Neural cell (in vitro differentiated cells): ENCODE data around the gene PTPRN2. TPM values are rescaled to one million over a fixed set of nuclear protein-coding genes. Genes with fewer than 3 reads are reported as not detected.

Source experiments
- H2AFZ ChIP-seq: fragments of 200-600, 300-800 bp; sonication (generic), shearing (Covaris generic); 2 replicates; pipeline ENCODE4 v1.6.0; 2014; ENCODE audit warnings: low read depth, mild to moderate bottlenecking, antibody characterized with exemption, low read length, moderate library complexity
- H3F3A ChIP-seq: fragments of 200-600 bp; shearing (Covaris generic); 2 replicates; pipeline ENCODE4 v1.6.1; 2016; ENCODE audit warnings: mild to moderate bottlenecking, moderate library complexity, mixed read lengths, antibody characterized with exemption, low read length; ENCODE audit not compliant: insufficient read depth, poor library complexity, severe bottlenecking
- H3K27ac ChIP-seq: fragments of 200-600, 300-800 bp; sonication (generic), shearing (Covaris generic); 2 replicates; pipeline ENCODE4 v1.5.1; 2014; ENCODE audit warnings: mild to moderate bottlenecking, low read length, moderate library complexity
- H3K27me3 ChIP-seq: fragments of 300-800, 200-600 bp; sonication (generic), shearing (Covaris generic); 2 replicates; pipeline ENCODE4 v1.6.0; 2014; ENCODE audit warnings: mild to moderate bottlenecking, low read depth, low read length, moderate library complexity; ENCODE audit not compliant: insufficient read depth
- H3K36me3 ChIP-seq: fragments of 300-800, 200-600 bp; sonication (generic), shearing (Covaris generic); 2 replicates; pipeline ENCODE4 v1.5.1; 2014; ENCODE audit warnings: mild to moderate bottlenecking, antibody characterized with exemption, low read length, moderate library complexity; ENCODE audit not compliant: insufficient read depth
- H3K4me2 ChIP-seq: fragments of 300-800, 200-600 bp; sonication (generic), shearing (Covaris generic); 2 replicates; pipeline ENCODE4 v1.6.0; 2014; ENCODE audit warnings: mild to moderate bottlenecking, low read length
- H3K4me3 ChIP-seq: fragments of 300-800, 200-600 bp; sonication (generic), shearing (Covaris generic); 2 replicates; pipeline ENCODE4 v1.5.1; 2014; ENCODE audit warnings: mild to moderate bottlenecking, low read length, moderate library complexity
- H3K79me2 ChIP-seq: fragments of 200-600 bp; shearing (Covaris generic); replicated peaks from 2 replicates; pipeline ENCODE4 v1.6.0; 2014; ENCODE audit warnings: mild to moderate bottlenecking, low read length, moderate library complexity; ENCODE audit not compliant: insufficient read depth
- H3K9ac ChIP-seq: fragments of 300-800, 200-600 bp; sonication (generic), shearing (Covaris generic); 2 replicates; pipeline ENCODE4 v1.6.1; 2016; ENCODE audit warnings: mild to moderate bottlenecking, low read length, mixed read lengths
- H3K9me2 ChIP-seq: fragments of 200-600 bp; shearing (Covaris generic); 2 replicates; pipeline ENCODE4 v1.6.1; 2016; ENCODE audit warnings: mild to moderate bottlenecking, low read length, mixed read lengths; ENCODE audit not compliant: insufficient read depth
- H3K9me3 ChIP-seq: fragments of 200-600, 300-800 bp; sonication (generic), shearing (Covaris generic); 2 replicates; pipeline ENCODE4 v1.6.1; 2016; ENCODE audit warnings: mild to moderate bottlenecking, mixed run types, low read length, moderate library complexity, mixed read lengths
- H4K20me1 ChIP-seq: fragments of 200-600 bp; shearing (Covaris generic); 2 replicates; pipeline ENCODE4 v1.6.1; 2016; ENCODE audit warnings: mild to moderate bottlenecking, mixed run types; ENCODE audit not compliant: insufficient read depth
- EP300 ChIP-seq: fragments of 450-650 bp; conservative IDR thresholded peaks from 2 replicates; pipeline ENCODE4 v1.6.1; 2014; ENCODE audit warnings: antibody characterized with exemption, mild to moderate bottlenecking, moderate library complexity; ENCODE audit not compliant: poor library complexity, severe bottlenecking
- EZH2 ChIP-seq: fragments of 200-600, 300-800 bp; shearing (Covaris generic), sonication (generic); IDR thresholded peaks from 2 replicates; pipeline ENCODE4 v1.6.1; 2014; ENCODE audit warnings: antibody characterized with exemption, low read length, borderline replicate concordance, mild to moderate bottlenecking; ENCODE audit not compliant: insufficient read depth, poor library complexity, severe bottlenecking
- MXI1 ChIP-seq: fragments of 450-650 bp; conservative IDR thresholded peaks from 2 replicates; pipeline ENCODE4 v1.6.1; 2014; ENCODE audit warnings: antibody characterized with exemption, mild to moderate bottlenecking; ENCODE audit not compliant: poor library complexity, severe bottlenecking
- POLR2AphosphoS5 ChIP-seq: IDR thresholded peaks from 2 replicates; pipeline ENCODE4 v1.6.1; 2012
- RAD21 ChIP-seq: fragments of 450-650 bp; conservative IDR thresholded peaks from 2 replicates; pipeline ENCODE4 v1.6.1; 2014; ENCODE audit warnings: antibody characterized with exemption, mild to moderate bottlenecking, moderate library complexity
- SMC3 ChIP-seq: fragments of 450-650 bp; conservative IDR thresholded peaks from 2 replicates; pipeline ENCODE4 v1.6.1; 2014; ENCODE audit warnings: antibody characterized with exemption, mild to moderate bottlenecking, moderate library complexity; ENCODE audit not compliant: poor library complexity
- TAF1 ChIP-seq: IDR thresholded peaks from 2 replicates; pipeline ENCODE4 v1.6.1; 2012; ENCODE audit warnings: low read depth
- polyA plus RNA-seq: library from polyadenylated mRNA; depleted of rRNA; stranded (reverse); fragments of >200 nt; gene quantifications from 2 replicates; pipeline ENCODE4 v1.2.3, GENCODE V29; 2014
- TF ChIP-seq, protein P1 (sequence below): fragments of 450-650 bp; IDR thresholded peaks from 2 replicates; pipeline ENCODE4 v1.5.1; 2014; ENCODE audit warnings: antibody characterized with exemption, mild to moderate bottlenecking, moderate library complexity; ENCODE audit not compliant: poor library complexity, severe bottlenecking
- TF ChIP-seq, protein P2 (sequence below): IDR thresholded peaks from 2 replicates; pipeline ENCODE4 v1.6.1; 2012; ENCODE audit warnings: borderline replicate concordance

PTPRN2 gene
- polyA plus RNA-seq, 1 donor from 2014 or later = 31.0 TPM

DNA sequence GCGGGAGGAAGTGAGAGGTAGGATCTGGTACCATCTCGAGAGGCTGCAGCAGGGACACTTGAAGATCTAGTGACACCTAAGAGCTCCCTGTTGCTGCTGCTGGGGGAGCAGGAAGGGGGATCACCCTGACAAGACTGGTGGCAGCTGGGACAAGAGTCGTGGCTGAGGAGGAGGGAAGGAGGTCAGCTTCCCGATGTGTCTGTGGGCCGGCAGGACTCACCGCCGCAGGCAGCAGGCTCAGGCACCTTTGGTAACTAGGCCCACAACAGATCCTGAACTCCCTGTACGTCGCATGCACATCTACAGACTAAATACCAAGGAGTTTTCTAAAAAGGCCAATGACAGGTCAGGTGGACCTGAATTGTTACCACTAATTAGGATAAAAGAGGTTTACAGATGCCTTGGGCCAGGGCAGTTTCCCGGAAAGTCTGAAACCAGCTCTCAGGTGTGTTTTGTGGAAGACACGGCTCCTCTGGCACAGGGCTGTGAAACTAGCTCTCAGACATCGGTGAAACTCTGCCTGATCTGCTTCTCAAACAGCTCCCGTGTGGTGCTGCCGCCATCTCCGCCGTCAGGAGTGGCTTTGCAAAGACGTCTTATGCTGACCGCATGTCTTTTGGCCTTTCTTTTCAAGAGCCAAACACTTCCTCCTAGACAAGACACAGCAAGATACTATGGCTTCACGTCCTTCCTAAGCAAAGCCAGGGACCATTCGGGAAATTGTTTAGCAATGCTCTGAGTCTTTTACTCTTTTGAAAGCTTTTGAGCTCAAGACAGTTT lies 609.7 kb downstream of the PTPRN2 start:
- Histone ChIP-seq H3F3A (no peaks in the 10 kb centered on the region), H3K79me2 (no peaks in the 10 kb centered on the region), H4K20me1 (no peaks in the 10 kb centered on the region), H3K27me3 (no peaks in the 10 kb centered on the region), H3K9me2 (no peaks in the 10 kb centered on the region), H3K27ac (no peak overlapping the region), H3K9ac (no peak overlapping the region), H3K4me2 (no peak overlapping the region), H3K36me3 (no peaks in the 10 kb centered on the region), H3K4me3 (no peak overlapping the region), H2AFZ (no peak overlapping the region), H3K9me3 (peaks cover 8% of the 10 kb centered on the region)
- TF ChIP-seq EP300 (no peak), RAD21 (no peak), TAF1 (no peak), POLR2AphosphoS5 (no peak), MXI1 (no peak), EZH2 (no peak)
- TF ChIP-seq, protein P1, sequence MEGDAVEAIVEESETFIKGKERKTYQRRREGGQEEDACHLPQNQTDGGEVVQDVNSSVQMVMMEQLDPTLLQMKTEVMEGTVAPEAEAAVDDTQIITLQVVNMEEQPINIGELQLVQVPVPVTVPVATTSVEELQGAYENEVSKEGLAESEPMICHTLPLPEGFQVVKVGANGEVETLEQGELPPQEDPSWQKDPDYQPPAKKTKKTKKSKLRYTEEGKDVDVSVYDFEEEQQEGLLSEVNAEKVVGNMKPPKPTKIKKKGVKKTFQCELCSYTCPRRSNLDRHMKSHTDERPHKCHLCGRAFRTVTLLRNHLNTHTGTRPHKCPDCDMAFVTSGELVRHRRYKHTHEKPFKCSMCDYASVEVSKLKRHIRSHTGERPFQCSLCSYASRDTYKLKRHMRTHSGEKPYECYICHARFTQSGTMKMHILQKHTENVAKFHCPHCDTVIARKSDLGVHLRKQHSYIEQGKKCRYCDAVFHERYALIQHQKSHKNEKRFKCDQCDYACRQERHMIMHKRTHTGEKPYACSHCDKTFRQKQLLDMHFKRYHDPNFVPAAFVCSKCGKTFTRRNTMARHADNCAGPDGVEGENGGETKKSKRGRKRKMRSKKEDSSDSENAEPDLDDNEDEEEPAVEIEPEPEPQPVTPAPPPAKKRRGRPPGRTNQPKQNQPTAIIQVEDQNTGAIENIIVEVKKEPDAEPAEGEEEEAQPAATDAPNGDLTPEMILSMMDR = no peak
- TF ChIP-seq, protein P2, sequence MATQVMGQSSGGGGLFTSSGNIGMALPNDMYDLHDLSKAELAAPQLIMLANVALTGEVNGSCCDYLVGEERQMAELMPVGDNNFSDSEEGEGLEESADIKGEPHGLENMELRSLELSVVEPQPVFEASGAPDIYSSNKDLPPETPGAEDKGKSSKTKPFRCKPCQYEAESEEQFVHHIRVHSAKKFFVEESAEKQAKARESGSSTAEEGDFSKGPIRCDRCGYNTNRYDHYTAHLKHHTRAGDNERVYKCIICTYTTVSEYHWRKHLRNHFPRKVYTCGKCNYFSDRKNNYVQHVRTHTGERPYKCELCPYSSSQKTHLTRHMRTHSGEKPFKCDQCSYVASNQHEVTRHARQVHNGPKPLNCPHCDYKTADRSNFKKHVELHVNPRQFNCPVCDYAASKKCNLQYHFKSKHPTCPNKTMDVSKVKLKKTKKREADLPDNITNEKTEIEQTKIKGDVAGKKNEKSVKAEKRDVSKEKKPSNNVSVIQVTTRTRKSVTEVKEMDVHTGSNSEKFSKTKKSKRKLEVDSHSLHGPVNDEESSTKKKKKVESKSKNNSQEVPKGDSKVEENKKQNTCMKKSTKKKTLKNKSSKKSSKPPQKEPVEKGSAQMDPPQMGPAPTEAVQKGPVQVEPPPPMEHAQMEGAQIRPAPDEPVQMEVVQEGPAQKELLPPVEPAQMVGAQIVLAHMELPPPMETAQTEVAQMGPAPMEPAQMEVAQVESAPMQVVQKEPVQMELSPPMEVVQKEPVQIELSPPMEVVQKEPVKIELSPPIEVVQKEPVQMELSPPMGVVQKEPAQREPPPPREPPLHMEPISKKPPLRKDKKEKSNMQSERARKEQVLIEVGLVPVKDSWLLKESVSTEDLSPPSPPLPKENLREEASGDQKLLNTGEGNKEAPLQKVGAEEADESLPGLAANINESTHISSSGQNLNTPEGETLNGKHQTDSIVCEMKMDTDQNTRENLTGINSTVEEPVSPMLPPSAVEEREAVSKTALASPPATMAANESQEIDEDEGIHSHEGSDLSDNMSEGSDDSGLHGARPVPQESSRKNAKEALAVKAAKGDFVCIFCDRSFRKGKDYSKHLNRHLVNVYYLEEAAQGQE = no peak

DNA sequence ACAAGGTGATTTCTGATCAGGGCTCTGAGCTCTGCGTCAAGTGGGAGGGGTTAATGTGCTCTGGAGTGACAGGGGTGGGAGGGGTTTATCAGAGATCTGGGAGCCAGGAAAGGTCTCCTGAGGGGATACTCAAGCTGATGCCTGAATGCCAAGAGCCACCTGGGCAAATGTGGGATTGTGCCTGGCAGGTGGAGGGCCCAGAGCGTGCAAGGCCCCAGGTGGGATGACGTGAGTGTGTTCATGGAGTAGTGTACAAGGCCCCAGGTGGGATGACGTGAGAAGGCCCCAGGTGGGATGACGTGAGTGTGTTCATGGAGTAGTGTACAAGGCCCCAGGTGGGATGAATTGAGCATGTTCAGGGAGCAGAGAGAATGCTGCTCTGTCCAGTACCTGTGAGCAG lies 610.3 kb downstream of the PTPRN2 start:
- Histone ChIP-seq H3K27me3 (no peaks in the 10 kb centered on the region), H3K9ac (no peak overlapping the region), H3F3A (no peaks in the 10 kb centered on the region), H3K4me3 (no peak overlapping the region), H3K27ac (no peak overlapping the region), H3K36me3 (no peaks in the 10 kb centered on the region), H3K79me2 (no peaks in the 10 kb centered on the region), H3K9me3 (peaks cover 8% of the 10 kb centered on the region), H4K20me1 (no peaks in the 10 kb centered on the region), H2AFZ (no peak overlapping the region), H3K4me2 (no peak overlapping the region), H3K9me2 (no peaks in the 10 kb centered on the region)
- TF ChIP-seq POLR2AphosphoS5 (no peak), RAD21 (no peak), MXI1 (no peak), SMC3 (no peak), TAF1 (no peak), EP300 (no peak)
